ENCODE measurements around the gene DEF6.

Gene DEF6

DNA sequence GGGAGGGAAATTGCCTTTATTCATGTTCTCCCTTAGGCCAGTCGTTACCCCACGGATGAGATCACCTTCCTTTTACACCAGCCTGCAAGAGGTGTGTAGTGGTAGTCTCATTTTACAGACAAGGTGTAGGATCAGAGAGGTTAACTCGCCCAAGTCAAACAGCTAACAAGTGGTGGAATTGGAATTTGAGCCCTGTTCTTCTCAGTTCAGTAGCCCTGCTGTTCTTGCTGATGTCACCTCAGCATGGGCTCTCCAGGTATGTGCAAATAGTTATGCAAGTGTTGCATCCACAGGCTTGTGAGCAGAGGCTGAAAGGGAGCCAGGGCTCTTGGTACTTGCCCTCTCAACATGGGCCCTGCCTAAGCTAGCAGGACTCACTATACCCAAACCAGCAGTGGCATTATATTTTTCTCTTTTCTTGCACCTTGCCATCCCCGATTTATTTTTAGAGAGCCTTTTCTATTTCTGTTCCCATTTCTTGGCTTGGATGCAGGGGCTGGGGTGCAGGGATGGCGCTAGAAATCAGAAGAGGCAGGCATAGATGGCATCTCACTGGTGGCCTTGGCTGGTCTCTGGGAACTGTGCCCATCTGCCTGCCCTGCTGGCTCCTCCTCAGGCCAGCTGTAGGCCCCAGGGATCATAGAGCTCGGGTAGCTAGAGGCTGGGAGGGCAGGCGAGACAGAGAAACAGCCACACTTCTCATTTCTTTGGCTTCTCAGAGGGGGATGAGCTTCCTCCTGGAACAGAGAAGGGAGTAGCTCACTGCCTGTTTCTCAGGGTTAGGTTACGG, 62.9 kb downstream of the DEF6 start:
- Histone ChIP-seq H3K4me1 (ENCODE audit: low read length) (no peaks in the 10 kb centered on the region), H4K20me1 (ENCODE audit: insufficient read depth, low read length) (no peaks in the 10 kb centered on the region), H3K36me3 (replicated peaks; ENCODE audit: low read depth, low read length) (no peaks in the 10 kb centered on the region), H3K9me3 (ENCODE audit: insufficient read depth, low read length) (no peaks in the 10 kb centered on the region), H3K27ac (ENCODE audit: low read length) (no peak overlapping the region), H3K79me2 (ENCODE audit: low read length) (no peaks in the 10 kb centered on the region), H3K4me2 (ENCODE audit: low read length) (no peak overlapping the region), H3K4me3 (ENCODE audit: low read length) (no peak overlapping the region), H3K27me3 (ENCODE audit: low read depth, low read length) (no peaks in the 10 kb centered on the region), H2AFZ (ENCODE audit: low read depth, low read length) (no peak overlapping the region), H3K9ac (ENCODE audit: low read length) (no peak overlapping the region)
- TF ChIP-seq, protein P1, sequence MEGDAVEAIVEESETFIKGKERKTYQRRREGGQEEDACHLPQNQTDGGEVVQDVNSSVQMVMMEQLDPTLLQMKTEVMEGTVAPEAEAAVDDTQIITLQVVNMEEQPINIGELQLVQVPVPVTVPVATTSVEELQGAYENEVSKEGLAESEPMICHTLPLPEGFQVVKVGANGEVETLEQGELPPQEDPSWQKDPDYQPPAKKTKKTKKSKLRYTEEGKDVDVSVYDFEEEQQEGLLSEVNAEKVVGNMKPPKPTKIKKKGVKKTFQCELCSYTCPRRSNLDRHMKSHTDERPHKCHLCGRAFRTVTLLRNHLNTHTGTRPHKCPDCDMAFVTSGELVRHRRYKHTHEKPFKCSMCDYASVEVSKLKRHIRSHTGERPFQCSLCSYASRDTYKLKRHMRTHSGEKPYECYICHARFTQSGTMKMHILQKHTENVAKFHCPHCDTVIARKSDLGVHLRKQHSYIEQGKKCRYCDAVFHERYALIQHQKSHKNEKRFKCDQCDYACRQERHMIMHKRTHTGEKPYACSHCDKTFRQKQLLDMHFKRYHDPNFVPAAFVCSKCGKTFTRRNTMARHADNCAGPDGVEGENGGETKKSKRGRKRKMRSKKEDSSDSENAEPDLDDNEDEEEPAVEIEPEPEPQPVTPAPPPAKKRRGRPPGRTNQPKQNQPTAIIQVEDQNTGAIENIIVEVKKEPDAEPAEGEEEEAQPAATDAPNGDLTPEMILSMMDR (IDR thresholded peaks at IDR 0.05; ENCODE audit: low read depth, low read length) = no peak
- no peak for TF ChIP-seq EZH2phosphoT487 (IDR thresholded peaks at IDR 0.05; ENCODE audit: low read depth)

- Histone ChIP-seq H3K4me2 (ENCODE audit: low read length) (no peak overlapping the region), H3K9ac (ENCODE audit: low read length) (no peak overlapping the region), H3K79me2 (ENCODE audit: low read length) (no peaks in the 10 kb centered on the region), H3K9me3 (ENCODE audit: insufficient read depth, low read length) (no peaks in the 10 kb centered on the region), H3K4me1 (ENCODE audit: low read length) (no peaks in the 10 kb centered on the region), H4K20me1 (ENCODE audit: insufficient read depth, low read length) (no peaks in the 10 kb centered on the region), H3K27me3 (ENCODE audit: low read depth, low read length) (no peaks in the 10 kb centered on the region), H3K27ac (ENCODE audit: low read length) (no peak overlapping the region), H3K36me3 (replicated peaks; ENCODE audit: low read depth, low read length) (no peaks in the 10 kb centered on the region), H2AFZ (ENCODE audit: low read depth, low read length) (no peak overlapping the region), H3K4me3 (ENCODE audit: low read length) (no peak overlapping the region)
- TF ChIP-seq EZH2phosphoT487 (IDR thresholded peaks at IDR 0.05; ENCODE audit: low read depth) = no peak
- TF ChIP-seq, protein P1 (IDR thresholded peaks at IDR 0.05; ENCODE audit: low read depth, low read length) = no peak
Observed at GRCh38 chr6:35362200-35362599, 64.6 kb downstream of the DEF6 start.

DNA sequence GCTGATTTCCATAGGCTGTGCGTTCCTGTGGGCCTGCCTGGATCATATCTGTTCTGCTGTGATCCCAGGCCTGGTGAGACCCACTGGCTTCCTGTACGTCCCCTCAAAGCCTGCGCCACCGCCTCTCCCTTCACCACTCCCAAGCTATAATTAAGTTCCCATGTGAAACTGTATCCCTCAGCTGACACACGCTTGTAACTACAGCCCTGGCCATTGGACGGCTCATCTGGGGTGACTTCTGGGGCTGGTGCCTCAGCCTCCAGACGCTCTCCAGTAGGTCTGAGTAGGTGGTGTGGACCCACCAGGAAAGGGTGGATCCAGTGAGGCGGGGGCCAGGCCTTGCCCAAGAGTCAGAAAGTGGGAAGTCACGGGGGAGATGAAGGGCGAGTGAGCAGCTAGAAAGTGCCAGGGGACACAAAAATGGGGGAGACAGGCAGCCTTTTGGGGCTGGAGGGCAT, 65.7 kb downstream of the DEF6 start:
- peaks cover 3% of the 10 kb centered on the region for H3K4me1 ChIP-seq (ENCODE audit: low read length)

GRCh38 chr6:35365594-35366203, 68.1 kb downstream of the DEF6 start:
- no peaks in the 10 kb centered on the region for H4K20me1 ChIP-seq (ENCODE audit: insufficient read depth, low read length)
- H3K9ac ChIP-seq (ENCODE audit: low read length) = no peak overlapping the region
- no peak overlapping the region for H3K4me3 ChIP-seq (ENCODE audit: low read length)
- no peak overlapping the region for H3K4me2 ChIP-seq (ENCODE audit: low read length)
- no peaks in the 10 kb centered on the region for H3K9me3 ChIP-seq (ENCODE audit: insufficient read depth, low read length)
- no peaks in the 10 kb centered on the region for H3K79me2 ChIP-seq (ENCODE audit: low read length)
- no peak for TF ChIP-seq EZH2phosphoT487 (IDR thresholded peaks at IDR 0.05; ENCODE audit: low read depth)
- TF ChIP-seq, protein P1 (IDR thresholded peaks at IDR 0.05; ENCODE audit: low read depth, low read length) = no peak
- no peaks in the 10 kb centered on the region for H3K27me3 ChIP-seq (ENCODE audit: low read depth, low read length)
- no peaks in the 10 kb centered on the region for H3K36me3 ChIP-seq (replicated peaks; ENCODE audit: low read depth, low read length)
- no peak overlapping the region for H2AFZ ChIP-seq (ENCODE audit: low read depth, low read length)
- peaks cover 27% of the 10 kb centered on the region for H3K4me1 ChIP-seq (ENCODE audit: low read length)
- H3K27ac ChIP-seq (ENCODE audit: low read length) = no peak overlapping the region

More for the DNA sequence above, 65.7 kb downstream of the DEF6 start:
- H3K27ac ChIP-seq (ENCODE audit: low read length) = no peak overlapping the region
- H3K79me2 ChIP-seq (ENCODE audit: low read length) = no peaks in the 10 kb centered on the region
- no peak for TF ChIP-seq EZH2phosphoT487 (IDR thresholded peaks at IDR 0.05; ENCODE audit: low read depth)
- TF ChIP-seq, protein P1 (IDR thresholded peaks at IDR 0.05; ENCODE audit: low read depth, low read length) = no peak
- no peaks in the 10 kb centered on the region for H3K27me3 ChIP-seq (ENCODE audit: low read depth, low read length)
- H3K4me3 ChIP-seq (ENCODE audit: low read length) = no peak overlapping the region
- no peak overlapping the region for H3K9ac ChIP-seq (ENCODE audit: low read length)
- H3K9me3 ChIP-seq (ENCODE audit: insufficient read depth, low read length) = no peaks in the 10 kb centered on the region
- H3K36me3 ChIP-seq (replicated peaks; ENCODE audit: low read depth, low read length) = no peaks in the 10 kb centered on the region
- H4K20me1 ChIP-seq (ENCODE audit: insufficient read depth, low read length) = no peaks in the 10 kb centered on the region
- H3K4me2 ChIP-seq (ENCODE audit: low read length) = no peak overlapping the region
- H2AFZ ChIP-seq (ENCODE audit: low read depth, low read length) = no peak overlapping the region
